Natural killer cell (primary cell): ENCODE results near the gene RAPGEF5. TPM values are rescaled to one million over a fixed set of nuclear protein-coding genes. Genes with fewer than 3 reads are reported as not detected.

ENCODE experiments used
- ATAC-seq, 3 donors: fragments of 150-1000 bp in 2 of 3; fragments of 200-7000 bp in 1 of 3; cut with Tn5 transposase; 1 replicate in 1 of 3; 2 replicates in 2 of 3; pipeline ENCODE4 v1.10.0; 2021; ENCODE audit warnings: mild to moderate bottlenecking in 2 of 3, moderate library complexity in 2 of 3
- DNase-seq, 2 donors: peaks; one replicate each; pipeline versions ENCODE4 v3.0.0 to v3.0.0-alpha.2; 2013 to 2021; ENCODE audit warnings: mixed read lengths in 1 of 2
- H3K27ac ChIP-seq: one replicate; pipeline ENCODE4 v1.5.1; 2013; ENCODE audit warnings: mild to moderate bottlenecking, low read length
- H3K27me3 ChIP-seq: one replicate; pipeline ENCODE4 v1.6.1; 2013; ENCODE audit warnings: low read length; ENCODE audit not compliant: control insufficient read depth, insufficient read depth
- H3K36me3 ChIP-seq: one replicate; pipeline ENCODE4 v1.6.1; 2013; ENCODE audit warnings: low read length; ENCODE audit not compliant: control insufficient read depth, insufficient read depth
- H3K4me1 ChIP-seq: one replicate; pipeline ENCODE4 v1.6.1; 2013; ENCODE audit warnings: low read length; ENCODE audit not compliant: control insufficient read depth, insufficient read depth
- H3K4me3 ChIP-seq: one replicate; pipeline ENCODE4 v1.5.1; 2013; ENCODE audit warnings: low read length
- H3K9me3 ChIP-seq: one replicate; pipeline ENCODE4 v1.6.1; 2013; ENCODE audit warnings: low read length; ENCODE audit not compliant: control insufficient read depth, insufficient read depth
- H3K27ac Mint-ChIP-seq, 2 donors: one replicate each; pipeline ENCODE4 v1.8.0; 2022; ENCODE audit warnings: mild to moderate bottlenecking in 2 of 2, mixed read lengths in 2 of 2, moderate library complexity in 1 of 2
- H3K27me3 Mint-ChIP-seq, 2 donors: one replicate each; pipeline ENCODE4 v1.8.0; 2022; ENCODE audit warnings: low read depth in 2 of 2, mixed read lengths in 2 of 2
- H3K36me3 Mint-ChIP-seq: one replicate; pipeline ENCODE4 v1.8.0; 2022; ENCODE audit warnings: mixed read lengths
- H3K4me1 Mint-ChIP-seq, 2 donors: one replicate each; pipeline ENCODE4 v1.8.0; 2022; ENCODE audit warnings: mixed read lengths in 2 of 2
- H3K4me3 Mint-ChIP-seq: one replicate; pipeline ENCODE4 v1.8.0; 2022; ENCODE audit warnings: mild to moderate bottlenecking, moderate library complexity, mixed read lengths
- H3K9me3 Mint-ChIP-seq, 2 donors: one replicate each; pipeline ENCODE4 v1.8.0; 2022; ENCODE audit warnings: mixed read lengths in 2 of 2
- WGBS: methylation state at CpG from one replicate; pipeline ENCODE4 v1.1.7; 2013; ENCODE audit warnings: missing lambda C conversion rate; ENCODE audit not compliant: insufficient coverage; 5-methylcytosine and 5-hydroxymethylcytosine counted together
- intact Hi-C: fragments of 100-400 bp; cut with micrococcal nuclease; formaldehyde crosslinking; loops from one replicate; pipeline ENCODE4 v1.14.2; 2022
- total RNA-seq, 4 donors: library from RNA; stranded (reverse); fragments of 120-200 nt in 1 of 4; gene quantifications; one replicate each; pipeline versions ENCODE4 v1.2.3 to v1.2.4, GENCODE V29; 2013 to 2022
- TF ChIP-seq, protein P1 (sequence below): fragments of 200-600 bp; IDR thresholded peaks from one replicate; pipeline ENCODE4 v1.8.0; 2022; ENCODE audit warnings: antibody characterized with exemption

RAPGEF5 gene
- total RNA-seq, 3 donors from 2014 or later (not counting 1 experiment from before 2014, with no cell fraction given): 0.26 to 0.33 TPM; not detected in 1

DNA sequence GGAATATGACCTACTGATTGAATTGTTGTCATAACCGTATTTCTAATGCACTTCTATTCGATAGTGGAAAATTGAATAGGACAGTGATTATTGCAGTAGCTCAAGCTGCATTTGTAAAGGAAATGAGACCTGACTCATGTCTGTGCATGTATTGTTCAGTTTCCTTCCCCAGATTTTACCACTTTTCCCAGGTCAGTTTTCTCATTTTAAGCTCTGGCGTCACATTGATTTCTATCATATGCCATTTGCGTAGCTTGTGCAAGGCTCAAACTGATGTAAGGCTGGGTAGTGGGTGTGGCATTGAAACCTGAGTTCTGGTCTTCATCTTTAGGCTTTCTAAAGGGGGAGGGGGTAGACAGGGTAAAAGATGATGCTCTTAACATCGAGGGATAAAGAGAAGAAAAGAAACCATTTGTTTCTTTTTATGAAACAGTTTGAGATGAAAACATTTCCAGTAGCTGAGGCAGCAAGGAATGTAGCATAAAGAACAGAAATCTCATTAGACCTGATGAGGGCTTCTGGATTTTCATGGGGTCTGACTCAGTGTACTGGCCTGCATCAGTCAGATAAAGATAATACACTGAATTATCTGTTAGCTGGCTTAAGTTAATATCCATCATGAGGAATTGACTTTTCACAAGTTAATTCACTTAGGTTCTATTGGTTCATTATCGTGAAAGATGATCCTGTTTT, 229.0 kb downstream of the RAPGEF5 start:
- no peak for DNase-seq
- Mint-ChIP-seq H3K4me3 (no peak overlapping the region), H3K9me3 (no peaks in the 10 kb centered on the region), H3K27ac (no peak overlapping the region), H3K36me3 (no peaks in the 10 kb centered on the region), H3K4me1 (peaks cover 2 to 4% of the 10 kb centered on the region in 2 donors), H3K27me3 (peaks cover 4 to 14% of the 10 kb centered on the region in 2 donors)
- TF ChIP-seq, protein P1, sequence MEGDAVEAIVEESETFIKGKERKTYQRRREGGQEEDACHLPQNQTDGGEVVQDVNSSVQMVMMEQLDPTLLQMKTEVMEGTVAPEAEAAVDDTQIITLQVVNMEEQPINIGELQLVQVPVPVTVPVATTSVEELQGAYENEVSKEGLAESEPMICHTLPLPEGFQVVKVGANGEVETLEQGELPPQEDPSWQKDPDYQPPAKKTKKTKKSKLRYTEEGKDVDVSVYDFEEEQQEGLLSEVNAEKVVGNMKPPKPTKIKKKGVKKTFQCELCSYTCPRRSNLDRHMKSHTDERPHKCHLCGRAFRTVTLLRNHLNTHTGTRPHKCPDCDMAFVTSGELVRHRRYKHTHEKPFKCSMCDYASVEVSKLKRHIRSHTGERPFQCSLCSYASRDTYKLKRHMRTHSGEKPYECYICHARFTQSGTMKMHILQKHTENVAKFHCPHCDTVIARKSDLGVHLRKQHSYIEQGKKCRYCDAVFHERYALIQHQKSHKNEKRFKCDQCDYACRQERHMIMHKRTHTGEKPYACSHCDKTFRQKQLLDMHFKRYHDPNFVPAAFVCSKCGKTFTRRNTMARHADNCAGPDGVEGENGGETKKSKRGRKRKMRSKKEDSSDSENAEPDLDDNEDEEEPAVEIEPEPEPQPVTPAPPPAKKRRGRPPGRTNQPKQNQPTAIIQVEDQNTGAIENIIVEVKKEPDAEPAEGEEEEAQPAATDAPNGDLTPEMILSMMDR: no peak
- Histone ChIP-seq H3K9me3 (no peaks in the 10 kb centered on the region), H3K27me3 (no peaks in the 10 kb centered on the region), H3K27ac (no peak overlapping the region), H3K4me1 (no peaks in the 10 kb centered on the region), H3K4me3 (no peak overlapping the region), H3K36me3 (no peaks in the 10 kb centered on the region)
- 83% methylated on average over 6 of the region's 6 CpGs for WGBS
- no peak for ATAC-seq
- intact Hi-C loops: no loop called here

GRCh38 chr7:22125436-22125835, 231.5 kb downstream of the RAPGEF5 start:
- H3K36me3 Mint-ChIP-seq: no peaks in the 10 kb centered on the region
- no peak overlapping the region for H3K27ac Mint-ChIP-seq
- 88% methylated on average over 5 of the region's 6 CpGs for WGBS
- DNase-seq: no peak
- no peak overlapping the region for H3K4me3 ChIP-seq
- no peaks in the 10 kb centered on the region for H3K9me3 Mint-ChIP-seq
- H3K27ac ChIP-seq: no peak overlapping the region
- H3K27me3 ChIP-seq: no peaks in the 10 kb centered on the region
- no peak overlapping the region for H3K4me3 Mint-ChIP-seq
- H3K4me1 ChIP-seq: peaks cover 4% of the 10 kb centered on the region
- intact Hi-C loops: no loop called here
- no peaks in the 10 kb centered on the region for H3K36me3 ChIP-seq
- no peak for ATAC-seq
- TF ChIP-seq, protein P1: no peak
- no peaks in the 10 kb centered on the region for H3K9me3 ChIP-seq
- peaks cover 0 to 17% of the 10 kb centered on the region in 2 donors for H3K27me3 Mint-ChIP-seq
- peaks cover 13 to 15% of the 10 kb centered on the region in 2 donors for H3K4me1 Mint-ChIP-seq

GRCh38 chr7:22124941-22125340, 232.0 kb downstream of the RAPGEF5 start:
- Mint-ChIP-seq H3K27ac (no peak overlapping the region), H3K27me3 (peaks cover 0 to 17% of the 10 kb centered on the region in 2 donors), H3K4me3 (no peak overlapping the region), H3K4me1 (peaks cover 13 to 15% of the 10 kb centered on the region in 2 donors), H3K9me3 (no peaks in the 10 kb centered on the region), H3K36me3 (no peaks in the 10 kb centered on the region)
- ATAC-seq (no peak), DNase-seq (no peak)
- Histone ChIP-seq H3K27ac (no peak overlapping the region), H3K36me3 (no peaks in the 10 kb centered on the region), H3K4me1 (peaks cover 4% of the 10 kb centered on the region), H3K4me3 (no peak overlapping the region), H3K9me3 (no peaks in the 10 kb centered on the region), H3K27me3 (no peaks in the 10 kb centered on the region)
- TF ChIP-seq, protein P1: no peak
- intact Hi-C loops: no loop called here
- 91% methylated on average over 3 of the region's 3 CpGs for WGBS

DNA sequence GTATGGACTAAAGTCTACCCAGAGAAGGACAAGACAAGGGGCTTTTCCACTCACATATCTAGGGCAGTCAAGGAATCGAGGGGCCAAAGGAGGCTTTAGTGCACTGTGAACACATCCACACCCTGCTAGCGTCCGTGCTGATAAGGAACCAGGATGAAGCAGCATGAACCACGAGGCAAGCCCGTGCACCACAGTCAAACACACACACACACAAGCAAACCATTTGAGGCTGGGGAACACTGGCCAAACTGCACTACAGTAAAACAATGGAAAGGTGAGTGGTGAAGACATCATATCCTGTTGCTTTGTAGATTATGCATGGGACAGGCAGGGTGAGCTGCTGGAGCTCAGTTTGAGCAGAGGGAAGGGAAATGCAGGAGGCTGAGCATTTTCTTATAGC, 233.8 kb downstream of the RAPGEF5 start:
- 36% methylated on average over 5 of the region's 5 CpGs for WGBS
- Mint-ChIP-seq H3K9me3 (no peaks in the 10 kb centered on the region), H3K27ac (no peak overlapping the region), H3K4me3 (no peak overlapping the region), H3K36me3 (no peaks in the 10 kb centered on the region), H3K4me1 (peaks cover 13 to 15% of the 10 kb centered on the region in 2 donors), H3K27me3 (peaks cover 0 to 17% of the 10 kb centered on the region in 2 donors)
- no peak for DNase-seq
- Histone ChIP-seq H3K9me3 (no peaks in the 10 kb centered on the region), H3K27ac (no peak overlapping the region), H3K4me3 (no peak overlapping the region), H3K4me1 (peaks cover 4% of the 10 kb centered on the region), H3K36me3 (no peaks in the 10 kb centered on the region), H3K27me3 (no peaks in the 10 kb centered on the region)
- TF ChIP-seq, protein P1: no peak
- no peak for ATAC-seq
- intact Hi-C loops: no loop called here
